ENCODE measurements around the gene PTCRA.

The PTCRA gene

GRCh38 chr6:42970871-42971612, 55.2 kb downstream of the PTCRA start:
- DNase-seq (ENCODE audit: low read depth in 2 of 2, low spot score in 1 of 2), result no peak

GRCh38 chr6:42971746-42972327, 56.0 kb downstream of the PTCRA start:
- no peak for DNase-seq (ENCODE audit: low read depth in 2 of 2, low spot score in 1 of 2)

- DNase-seq (ENCODE audit: low read depth in 2 of 2, low spot score in 1 of 2), result no peak
Observed at GRCh38 chr6:42973926-42974325, 58.1 kb downstream of the PTCRA start.

- DNase-seq (ENCODE audit: low read depth in 2 of 2, low spot score in 1 of 2), result no peak
Observed at GRCh38 chr6:42974919-42975505, 59.2 kb downstream of the PTCRA start.

Data from stimulated activated CD8-positive, alpha-beta memory T cell treated with anti-CD3 and anti-CD28 coated beads, Interleukin-4, amount 100 ng/mL, for 1 hour (primary cell).